ENCODE data around the gene ATP8A2.
"Not testable (repeated sequence)": the region's sequence is repeated elsewhere in the genome, so short reads cannot be mapped to it uniquely, and the experiment has no call there.

The ATP8A2 gene

GRCh38 chr13:25466880-25467279 is 95.1 kb downstream of the ATP8A2 start:
- DNase-seq: no peak

- DNase-seq: no peak
These were observed 96.8 kb downstream of the ATP8A2 start for GRCh38 chr13:25468325-25469168.

- no peak for DNase-seq
These were observed 97.4 kb downstream of the ATP8A2 start for GRCh38 chr13:25469169-25469525.

GRCh38 chr13:25473864-25474263 is 102.1 kb downstream of the ATP8A2 start:
- DNase-seq: no peak

- no peak for DNase-seq
These were observed 106.4 kb downstream of the ATP8A2 start for GRCh38 chr13:25478186-25478585.

GRCh38 chr13:25489238-25489637 is 117.5 kb downstream of the ATP8A2 start:
- DNase-seq: no peak

- DNase-seq: no peak
These were observed 118.5 kb downstream of the ATP8A2 start for GRCh38 chr13:25490236-25490635.

GRCh38 chr13:25493931-25494640 is 122.3 kb downstream of the ATP8A2 start:
- no peak for DNase-seq

GRCh38 chr13:25494698-25495411 is 123.1 kb downstream of the ATP8A2 start:
- DNase-seq: no peak

- no peak for DNase-seq
These were observed 129.5 kb downstream of the ATP8A2 start for GRCh38 chr13:25501231-25501630.

- DNase-seq: no peak
These were observed 130.3 kb downstream of the ATP8A2 start for GRCh38 chr13:25502031-25502430.

GRCh38 chr13:25502551-25502950 is 130.8 kb downstream of the ATP8A2 start:
- no peak for DNase-seq

- no peak for DNase-seq
These were observed 132.1 kb downstream of the ATP8A2 start for GRCh38 chr13:25503856-25504255.

GRCh38 chr13:25507841-25508240 is 136.1 kb downstream of the ATP8A2 start:
- DNase-seq: no peak

- DNase-seq: not testable (repeated sequence)
These were observed 141.3 kb downstream of the ATP8A2 start for GRCh38 chr13:25513060-25513459.

- DNase-seq: no peak
These were observed 146.7 kb downstream of the ATP8A2 start for GRCh38 chr13:25518441-25518840.

- no peak for DNase-seq
These were observed 154.1 kb downstream of the ATP8A2 start for GRCh38 chr13:25525884-25526283.

GRCh38 chr13:25528266-25528665 is 156.5 kb downstream of the ATP8A2 start:
- DNase-seq: no peak

GRCh38 chr13:25529425-25529824 is 157.7 kb downstream of the ATP8A2 start:
- no peak for DNase-seq

- no peak for DNase-seq
These were observed 166.5 kb downstream of the ATP8A2 start for GRCh38 chr13:25538276-25538675.

- DNase-seq: no peak
These were observed 169.8 kb downstream of the ATP8A2 start for GRCh38 chr13:25541434-25542123.

GRCh38 chr13:25548991-25549390 is 177.2 kb downstream of the ATP8A2 start:
- not testable (repeated sequence) for DNase-seq

GRCh38 chr13:25561812-25562211 is 190.0 kb downstream of the ATP8A2 start:
- no peak for DNase-seq
